Liver (tissue), 9 donors: ENCODE measurements around the gene CBY3. TPM values are rescaled to one million over a fixed set of nuclear protein-coding genes. Genes with fewer than 3 reads are reported as not detected.
A peak's percentile ranks its signal among the peaks of the same experiment; 100 is the strongest.
"Not testable (repeated sequence)": the region's sequence is repeated elsewhere in the genome, so short reads cannot be mapped to it uniquely, and the experiment has no call there.

Experiments
- DNase-seq: peaks from one replicate; pipeline ENCODE4 v3.0.0-alpha.2; 2017; ENCODE audit warnings: low spot score
- H3K27ac ChIP-seq, 2 donors: one replicate each; pipeline ENCODE4 v1.7.0; 2013; ENCODE audit warnings: inconsistent platforms in 2 of 2, low read length in 2 of 2, control low read depth in 1 of 2, low read depth in 1 of 2, mild to moderate bottlenecking in 1 of 2
- H3K27me3 ChIP-seq, 4 donors: one replicate each; pipeline versions ENCODE4 v1.6.1 to v1.7.0; 2013; ENCODE audit warnings: low read length in 3 of 4, inconsistent platforms in 1 of 4, mild to moderate bottlenecking in 1 of 4, moderate library complexity in 1 of 4; ENCODE audit not compliant: control insufficient read depth in 4 of 4, insufficient read depth in 4 of 4
- H3K36me3 ChIP-seq, 4 donors: one replicate each; pipeline versions ENCODE4 v1.6.1 to v1.7.0; 2013; ENCODE audit warnings: low read length in 3 of 4, mild to moderate bottlenecking in 3 of 4, low read depth in 1 of 4, moderate library complexity in 1 of 4; ENCODE audit not compliant: control insufficient read depth in 4 of 4, insufficient read depth in 3 of 4
- H3K4me1 ChIP-seq, 4 donors: one replicate each; pipeline versions ENCODE4 v1.6.1 to v1.7.0; 2013; ENCODE audit warnings: low read length in 3 of 4, mild to moderate bottlenecking in 3 of 4, moderate library complexity in 1 of 4; ENCODE audit not compliant: control insufficient read depth in 4 of 4, insufficient read depth in 4 of 4
- H3K4me3 ChIP-seq, 3 donors: one replicate each; pipeline versions ENCODE4 v1.6.1 to v1.7.0; 2013; ENCODE audit warnings: low read length in 3 of 3, control low read depth in 1 of 3, low read depth in 1 of 3, mild to moderate bottlenecking in 1 of 3
- H3K9ac ChIP-seq, 2 donors: one replicate each; pipeline ENCODE4 v1.7.0; 2013; ENCODE audit warnings: low read length in 2 of 2, mild to moderate bottlenecking in 2 of 2, moderate library complexity in 2 of 2, control low read depth in 1 of 2, low read depth in 1 of 2
- H3K9me3 ChIP-seq, 4 donors: one replicate each; pipeline versions ENCODE4 v1.6.1 to v1.7.0; 2013; ENCODE audit warnings: low read length in 3 of 4; ENCODE audit not compliant: control insufficient read depth in 4 of 4
- EGR1 ChIP-seq, 2 donors: IDR thresholded peaks; 2 replicates each; pipeline ENCODE4 v1.6.1; 2016 to 2018; ENCODE audit warnings: antibody characterized with exemption in 2 of 2, low read depth in 2 of 2
- FOXA1 ChIP-seq: IDR thresholded peaks from 2 replicates; pipeline ENCODE4 v1.6.1; 2016; ENCODE audit warnings: antibody characterized with exemption
- FOXA2 ChIP-seq: IDR thresholded peaks from 2 replicates; pipeline ENCODE4 v1.6.1; 2016; ENCODE audit warnings: antibody characterized with exemption
- GABPA ChIP-seq, 2 donors: IDR thresholded peaks in 1 of 2; conservative IDR thresholded peaks in 1 of 2; 2 replicates each; pipeline ENCODE4 v1.6.1; 2016; ENCODE audit warnings: antibody characterized with exemption in 2 of 2, mild to moderate bottlenecking in 1 of 2, moderate library complexity in 1 of 2
- HNF4A ChIP-seq, 2 donors: conservative IDR thresholded peaks; 2 replicates each; pipeline ENCODE4 v1.6.1; 2016; ENCODE audit warnings: antibody characterized with exemption in 2 of 2, mild to moderate bottlenecking in 2 of 2
- HNF4G ChIP-seq: IDR thresholded peaks from 2 replicates; pipeline ENCODE4 v1.6.1; 2016; ENCODE audit warnings: antibody characterized with exemption
- JUND ChIP-seq, 2 donors: IDR thresholded peaks; 2 replicates each; pipeline ENCODE4 v1.6.1; 2016; ENCODE audit warnings: antibody characterized with exemption in 2 of 2
- NR2F2 ChIP-seq: IDR thresholded peaks from 2 replicates; pipeline ENCODE4 v1.6.1; 2016; ENCODE audit warnings: antibody characterized with exemption
- RAD21 ChIP-seq, 2 donors: IDR thresholded peaks; 2 replicates each; pipeline ENCODE4 v1.6.1; 2016; ENCODE audit warnings: antibody characterized with exemption in 2 of 2, mild to moderate bottlenecking in 2 of 2
- RXRA ChIP-seq, 2 donors: IDR thresholded peaks; 2 replicates each; pipeline ENCODE4 v1.6.1; 2017 to 2018; ENCODE audit warnings: antibody characterized with exemption in 2 of 2, mild to moderate bottlenecking in 1 of 2
- SP1 ChIP-seq: IDR thresholded peaks from 2 replicates; pipeline ENCODE4 v1.6.1; 2018; ENCODE audit warnings: antibody characterized with exemption, mild to moderate bottlenecking
- TAF1 ChIP-seq: conservative IDR thresholded peaks from 2 replicates; pipeline ENCODE4 v1.6.1; 2016; ENCODE audit warnings: antibody characterized with exemption, mild to moderate bottlenecking
- YY1 ChIP-seq: IDR thresholded peaks from 2 replicates; pipeline ENCODE4 v1.6.1; 2016; ENCODE audit warnings: antibody characterized with exemption, mild to moderate bottlenecking
- WGBS: extraction: QIAGEN DNeasy Blood & Tissue Kit; methylation state at CpG from one replicate; pipeline ENCODE4 v1.1.7; 2013; 5-methylcytosine and 5-hydroxymethylcytosine counted together
- polyA plus RNA-seq, 2 donors: library from polyadenylated mRNA; stranded (reverse) in 1 of 2; unstranded in 1 of 2; fragments of 200-250 nt in 1 of 2; fragments of >200 nt in 1 of 2; fragmentation: Nextera tagmentation in 1 of 2; extraction: Ambion mirVana in 1 of 2; gene quantifications; one replicate each; pipeline versions ENCODE4 v1.2.1 to v1.2.3, GENCODE V29; 2013 to 2015
- total RNA-seq, 2 donors: library from RNA; depleted of rRNA; stranded (reverse); fragments of >200 nt; gene quantifications; one replicate each; pipeline ENCODE4 v1.2.3, GENCODE V29; 2014
- TF ChIP-seq, protein P1 (sequence below): IDR thresholded peaks from 2 replicates; pipeline ENCODE4 v1.6.1; 2016; ENCODE audit warnings: antibody characterized with exemption
- TF ChIP-seq, protein P2 (sequence below): IDR thresholded peaks from 2 replicates; pipeline ENCODE4 v1.6.1; 2016; ENCODE audit warnings: antibody characterized with exemption
- TF ChIP-seq, protein P3 (sequence below): IDR thresholded peaks from 2 replicates; pipeline ENCODE4 v1.6.1; 2016; ENCODE audit warnings: antibody characterized with exemption, mild to moderate bottlenecking
- TF ChIP-seq, protein P4 (sequence below): IDR thresholded peaks from 2 replicates; pipeline ENCODE4 v1.6.1; 2016; ENCODE audit warnings: antibody characterized with exemption
- donor health status: healthy.
- donor health status: healthy.
- donor health status: healthy.
- donor health status: healthy.
- donor health status: healthy.

Gene CBY3
- total and polyA plus RNA-seq, 4 donors, result not detected

DNA sequence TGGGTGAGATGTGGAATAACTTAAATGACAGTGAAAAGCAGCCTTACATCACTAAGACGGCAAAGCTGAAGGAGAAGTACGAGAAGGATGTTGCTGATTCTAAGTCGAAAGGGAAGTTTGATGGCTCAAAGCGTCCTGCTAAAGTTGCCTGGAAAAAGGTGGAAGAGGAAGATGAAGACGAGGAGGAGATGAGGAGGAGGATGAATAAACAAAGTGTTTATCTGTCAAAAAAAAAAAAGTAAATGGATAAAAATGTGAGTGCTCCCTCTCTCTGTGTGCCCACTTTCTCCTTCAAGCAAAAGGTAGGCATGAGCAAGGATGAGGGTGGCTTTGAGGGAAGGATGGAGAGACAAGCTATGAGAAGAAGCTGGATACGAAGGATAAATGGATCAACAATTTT, 13.7 kb upstream of the CBY3 start:
- TF ChIP-seq YY1 (no peak), FOXA1 (no peak), RAD21 (IDR thresholded peaks at IDR 0.05) (no peak), GABPA (IDR thresholded peaks at IDR 0.05 in 1 of 2, conservative IDR thresholded peaks at IDR 0.05 in 1 of 2) (no peak), HNF4G (no peak)
- TF ChIP-seq, protein P1, sequence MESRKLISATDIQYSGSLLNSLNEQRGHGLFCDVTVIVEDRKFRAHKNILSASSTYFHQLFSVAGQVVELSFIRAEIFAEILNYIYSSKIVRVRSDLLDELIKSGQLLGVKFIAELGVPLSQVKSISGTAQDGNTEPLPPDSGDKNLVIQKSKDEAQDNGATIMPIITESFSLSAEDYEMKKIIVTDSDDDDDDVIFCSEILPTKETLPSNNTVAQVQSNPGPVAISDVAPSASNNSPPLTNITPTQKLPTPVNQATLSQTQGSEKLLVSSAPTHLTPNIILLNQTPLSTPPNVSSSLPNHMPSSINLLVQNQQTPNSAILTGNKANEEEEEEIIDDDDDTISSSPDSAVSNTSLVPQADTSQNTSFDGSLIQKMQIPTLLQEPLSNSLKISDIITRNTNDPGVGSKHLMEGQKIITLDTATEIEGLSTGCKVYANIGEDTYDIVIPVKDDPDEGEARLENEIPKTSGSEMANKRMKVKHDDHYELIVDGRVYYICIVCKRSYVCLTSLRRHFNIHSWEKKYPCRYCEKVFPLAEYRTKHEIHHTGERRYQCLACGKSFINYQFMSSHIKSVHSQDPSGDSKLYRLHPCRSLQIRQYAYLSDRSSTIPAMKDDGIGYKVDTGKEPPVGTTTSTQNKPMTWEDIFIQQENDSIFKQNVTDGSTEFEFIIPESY, result no peak
- TF ChIP-seq, protein P2, sequence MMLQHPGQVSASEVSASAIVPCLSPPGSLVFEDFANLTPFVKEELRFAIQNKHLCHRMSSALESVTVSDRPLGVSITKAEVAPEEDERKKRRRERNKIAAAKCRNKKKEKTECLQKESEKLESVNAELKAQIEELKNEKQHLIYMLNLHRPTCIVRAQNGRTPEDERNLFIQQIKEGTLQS, result no peak
- Histone ChIP-seq H3K36me3 (no peaks in the 10 kb centered on the region), H3K9me3 (no peaks in the 10 kb centered on the region), H3K4me1 (peaks cover 0 to 15% (median 3%) of the 10 kb centered on the region in 4 donors), H3K4me3 (no peak overlapping the region), H3K27me3 (no peaks in the 10 kb centered on the region), H3K27ac (no peak overlapping the region), H3K9ac (no peak overlapping the region)
- WGBS, result 90% methylated on average over 6 of the region's 6 CpGs
- no peak for DNase-seq

DNA sequence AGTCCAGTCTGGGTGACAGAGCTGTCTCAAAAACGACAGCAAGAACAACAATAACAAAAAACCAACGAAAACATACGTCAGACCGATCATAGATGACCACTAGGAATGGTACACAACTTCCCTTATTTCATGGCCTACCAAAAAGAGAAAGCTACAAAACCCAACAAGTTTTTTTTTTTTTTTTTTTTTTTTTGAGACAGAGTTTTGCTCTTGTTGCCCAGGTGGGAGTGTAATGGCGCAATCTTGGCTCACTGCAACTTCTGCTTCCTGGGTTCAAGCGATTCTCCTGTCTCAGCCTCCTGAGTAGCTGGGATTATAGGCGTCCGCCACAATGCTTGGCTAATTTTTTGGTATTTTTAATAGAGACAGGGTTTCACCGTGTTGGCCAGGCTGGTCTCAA, 8.4 kb upstream of the CBY3 start:
- H3K9me3 ChIP-seq, H3K4me1 ChIP-seq, H3K36me3 ChIP-seq, H3K27me3 ChIP-seq, DNase-seq, H3K9ac ChIP-seq, H3K4me3 ChIP-seq, H3K27ac ChIP-seq: not testable (repeated sequence)
- 89% methylated on average over 9 of the region's 9 CpGs for WGBS

DNA sequence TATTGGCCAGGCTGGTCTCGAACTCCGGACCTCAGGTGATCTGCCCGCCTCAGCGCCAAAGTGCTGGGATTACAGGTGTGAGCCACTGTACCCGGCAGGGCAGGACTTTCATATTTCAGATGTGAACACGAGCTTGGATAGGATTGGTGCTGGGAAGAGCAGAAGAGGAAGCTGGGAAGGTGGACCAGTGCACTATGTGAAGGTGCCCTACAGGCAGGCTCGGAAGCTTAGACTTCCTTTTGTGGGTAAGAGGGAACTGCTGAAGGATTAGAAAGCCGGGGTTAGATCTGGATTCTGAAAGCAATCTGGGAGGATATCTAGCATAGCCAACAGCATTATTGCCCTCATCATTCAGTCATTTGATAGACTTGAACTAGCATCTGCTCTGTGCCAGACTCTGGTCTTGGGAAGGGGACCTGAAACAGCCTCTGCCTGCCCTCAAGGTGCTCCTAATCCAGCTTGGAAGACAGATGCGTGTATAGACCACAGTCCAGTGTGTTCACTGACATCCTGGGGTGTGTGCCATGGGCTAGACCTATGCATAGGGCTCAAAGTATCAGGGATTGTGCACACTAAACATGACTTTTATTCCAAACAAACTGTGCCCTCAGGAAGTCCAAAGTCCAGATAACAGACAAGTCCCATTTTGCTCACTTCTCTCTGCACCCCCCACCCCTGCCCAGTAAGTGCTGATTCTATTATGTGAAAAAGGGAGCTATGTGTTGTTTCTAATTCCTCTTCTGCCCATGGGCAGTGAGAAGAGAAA, 637 bp downstream of the CBY3 start:
- Histone ChIP-seq H3K9me3 (no peaks in the 10 kb centered on the region), H3K27ac (peak overlapping the region; percentile 60 to 78), H3K4me1 (peaks cover 10 to 36% (median 25%) of the 10 kb centered on the region in 4 donors), H3K36me3 (peaks cover 0 to 1% (median 0%) of the 10 kb centered on the region in 4 donors), H3K27me3 (no peaks in the 10 kb centered on the region), H3K4me3 (peak overlapping the region in 1 of 3 donors; percentile 12), H3K9ac (peak overlapping the region in 1 of 2 donors; percentile 11)
- peak; percentile 39 for DNase-seq
- 88% methylated on average over 9 of the region's 9 CpGs for WGBS
- peak; percentile 76 for TF ChIP-seq YY1
- peak; percentile 28 to 36 for TF ChIP-seq RAD21 (IDR thresholded peaks at IDR 0.05)
- TF ChIP-seq HNF4G, result peak; percentile 98
- peak; percentile 76 to 81 for TF ChIP-seq RXRA (IDR thresholded peaks at IDR 0.05)
- TF ChIP-seq HNF4A (conservative IDR thresholded peaks at IDR 0.05), result peak; percentile 98 to 100
- TF ChIP-seq EGR1 (IDR thresholded peaks at IDR 0.05; ENCODE audit: low read depth in 2 of 2), result peak in 1 of 2 donors; percentile 36
- TF ChIP-seq, protein P1, result peak; percentile 82
- TF ChIP-seq TAF1, result no peak
- no peak for TF ChIP-seq GABPA (IDR thresholded peaks at IDR 0.05 in 1 of 2, conservative IDR thresholded peaks at IDR 0.05 in 1 of 2)
- TF ChIP-seq JUND (IDR thresholded peaks at IDR 0.05), result peak in 1 of 2 donors; percentile 72
- no peak for TF ChIP-seq NR2F2
- TF ChIP-seq, protein P3, sequence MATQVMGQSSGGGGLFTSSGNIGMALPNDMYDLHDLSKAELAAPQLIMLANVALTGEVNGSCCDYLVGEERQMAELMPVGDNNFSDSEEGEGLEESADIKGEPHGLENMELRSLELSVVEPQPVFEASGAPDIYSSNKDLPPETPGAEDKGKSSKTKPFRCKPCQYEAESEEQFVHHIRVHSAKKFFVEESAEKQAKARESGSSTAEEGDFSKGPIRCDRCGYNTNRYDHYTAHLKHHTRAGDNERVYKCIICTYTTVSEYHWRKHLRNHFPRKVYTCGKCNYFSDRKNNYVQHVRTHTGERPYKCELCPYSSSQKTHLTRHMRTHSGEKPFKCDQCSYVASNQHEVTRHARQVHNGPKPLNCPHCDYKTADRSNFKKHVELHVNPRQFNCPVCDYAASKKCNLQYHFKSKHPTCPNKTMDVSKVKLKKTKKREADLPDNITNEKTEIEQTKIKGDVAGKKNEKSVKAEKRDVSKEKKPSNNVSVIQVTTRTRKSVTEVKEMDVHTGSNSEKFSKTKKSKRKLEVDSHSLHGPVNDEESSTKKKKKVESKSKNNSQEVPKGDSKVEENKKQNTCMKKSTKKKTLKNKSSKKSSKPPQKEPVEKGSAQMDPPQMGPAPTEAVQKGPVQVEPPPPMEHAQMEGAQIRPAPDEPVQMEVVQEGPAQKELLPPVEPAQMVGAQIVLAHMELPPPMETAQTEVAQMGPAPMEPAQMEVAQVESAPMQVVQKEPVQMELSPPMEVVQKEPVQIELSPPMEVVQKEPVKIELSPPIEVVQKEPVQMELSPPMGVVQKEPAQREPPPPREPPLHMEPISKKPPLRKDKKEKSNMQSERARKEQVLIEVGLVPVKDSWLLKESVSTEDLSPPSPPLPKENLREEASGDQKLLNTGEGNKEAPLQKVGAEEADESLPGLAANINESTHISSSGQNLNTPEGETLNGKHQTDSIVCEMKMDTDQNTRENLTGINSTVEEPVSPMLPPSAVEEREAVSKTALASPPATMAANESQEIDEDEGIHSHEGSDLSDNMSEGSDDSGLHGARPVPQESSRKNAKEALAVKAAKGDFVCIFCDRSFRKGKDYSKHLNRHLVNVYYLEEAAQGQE, result peak; percentile 81
- TF ChIP-seq FOXA1, result peak; percentile 48
- TF ChIP-seq SP1, result peak; percentile 99
- TF ChIP-seq FOXA2, result peak; percentile 64
- TF ChIP-seq, protein P4, sequence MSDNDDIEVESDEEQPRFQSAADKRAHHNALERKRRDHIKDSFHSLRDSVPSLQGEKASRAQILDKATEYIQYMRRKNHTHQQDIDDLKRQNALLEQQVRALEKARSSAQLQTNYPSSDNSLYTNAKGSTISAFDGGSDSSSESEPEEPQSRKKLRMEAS, result peak; percentile 64
